ENCODE measurements around the gene GNAL. TPM values are rescaled to one million over a fixed set of nuclear protein-coding genes. Genes with fewer than 3 reads are reported as not detected.

GNAL gene
- total and polyA plus RNA-seq, 2 of the 4 experiments (the other 2 are of a cell fraction), result 0.15 to 0.36 TPM

- WGBS, 2 experiments (ENCODE audit: extremely low coverage in 2 of 2, insufficient read length in 1 of 2), result 93% methylated on average over 6 of the region's 7 CpGs; no CpG with 5 or more reads in 1 of the 2 experiments
- H2AK5ac ChIP-seq (ENCODE audit: low read depth, low read length), result no peak overlapping the region
- POLR2A ChIA-PET (ENCODE audit: unreplicated experiment), result no interaction called here
Measured at GRCh38 chr18:11821208-11821607, 132.1 kb downstream of the GNAL start.

More at GRCh38 chr18:11821208-11821607, 132.1 kb downstream of the GNAL start:
- H3K27me3 ChIP-seq (ENCODE audit: control insufficient read depth, insufficient read depth, low read length), result peaks cover 8% of the 10 kb centered on the region
- intact Hi-C loops (cut with micrococcal nuclease) (no loop called here), in situ Hi-C loops (cut with MboI; ENCODE audit: low sequenced_read_pairs) (no loop called here), dilution Hi-C loops (cut with HindIII; ENCODE audit: low sequenced_read_pairs, unreplicated experiment) (no loop called here)
- H3K18ac ChIP-seq (ENCODE audit: low read depth, low read length), result no peak overlapping the region
- H3K4me3 ChIP-seq (ENCODE audit: insufficient read depth, low read depth, low read length), result no peak overlapping the region
- CTCF ChIA-PET, result no interaction called here
- DNase-seq, result no peak
- ATAC-seq (ENCODE audit: low read depth), result no peak
- no peak overlapping the region for H2AK9ac ChIP-seq (replicated peaks; ENCODE audit: low read depth, low read length, poor library complexity)
- H4K8ac ChIP-seq (ENCODE audit: low read depth in 2 of 2, low read length in 2 of 2), result no peak overlapping the region
- H3K9ac ChIP-seq (ENCODE audit: low read depth, low read length), result no peak overlapping the region
- no peak overlapping the region for H4K5ac ChIP-seq (ENCODE audit: low read depth, low read length)
- no peak overlapping the region for H3K56ac ChIP-seq (ENCODE audit: extremely low read depth, insufficient read depth, low read length)
- H3K9me3 ChIP-seq (ENCODE audit: control insufficient read depth, insufficient read depth, low read length), result no peaks in the 10 kb centered on the region
- no peak for TF ChIP-seq POLR2A (IDR thresholded peaks at IDR 0.05; ENCODE audit: low read depth, low read length)
- TF ChIP-seq MXI1 (IDR thresholded peaks at IDR 0.05; ENCODE audit: borderline replicate concordance, low read depth, low read length), result no peak
- TF ChIP-seq SMC3 (IDR thresholded peaks at IDR 0.05; ENCODE audit: low read depth, low read length), result no peak
- TF ChIP-seq RAD21 (IDR thresholded peaks at IDR 0.05; ENCODE audit: low read length), result no peak
- no peak for TF ChIP-seq BHLHE40 (IDR thresholded peaks at IDR 0.05; ENCODE audit: low read depth, low read length)
- TF ChIP-seq MAFK (IDR thresholded peaks at IDR 0.05; ENCODE audit: low read depth, low read length), result no peak
- TF ChIP-seq CHD1 (IDR thresholded peaks at IDR 0.05; ENCODE audit: low read depth, low read length), result no peak
- TF ChIP-seq USF2 (IDR thresholded peaks at IDR 0.05; ENCODE audit: low read depth, low read length), result no peak
- TF ChIP-seq NFE2L2 (IDR thresholded peaks at IDR 0.05; ENCODE audit: low read depth, low read length), result no peak
- TF ChIP-seq FOS (IDR thresholded peaks at IDR 0.05; ENCODE audit: low read depth, low read length), result no peak
- TF ChIP-seq MAZ (IDR thresholded peaks at IDR 0.05; ENCODE audit: borderline replicate concordance, low read depth, low read length), result no peak
- TF ChIP-seq CEBPB (IDR thresholded peaks at IDR 0.05; ENCODE audit: low read depth, low read length), result no peak
- TF ChIP-seq RCOR1 (IDR thresholded peaks at IDR 0.05; ENCODE audit: insufficient replicate concordance, low read length), result no peak
- TF ChIP-seq CTCF (conservative IDR thresholded peaks at IDR 0.05; ENCODE audit: low read depth, low read length), result no peak
- no peak for TF ChIP-seq RFX5 (IDR thresholded peaks at IDR 0.05; ENCODE audit: low read depth, low read length)
- no peak for TF ChIP-seq ELK1 (IDR thresholded peaks at IDR 0.05; ENCODE audit: borderline replicate concordance, low read depth, low read length)
- H4K20me1 ChIP-seq (ENCODE audit: insufficient read depth, low read length), result no peaks in the 10 kb centered on the region
- H3K23ac ChIP-seq (ENCODE audit: low read depth, low read length), result no peak overlapping the region
- H3K27ac ChIP-seq (ENCODE audit: insufficient read depth, low read length), result no peak overlapping the region
- no peaks in the 10 kb centered on the region for H3K4me1 ChIP-seq (ENCODE audit: control insufficient read depth, insufficient read depth, low read length)
- H3K4ac ChIP-seq (ENCODE audit: low read depth, low read length), result no peak overlapping the region
- H3K79me1 ChIP-seq (ENCODE audit: low read depth in 1 of 2, low read length in 2 of 2), result no peaks in the 10 kb centered on the region
- no peak overlapping the region for H2BK20ac ChIP-seq (ENCODE audit: low read depth, low read length)
- H3K4me2 ChIP-seq (ENCODE audit: low read depth, low read length), result no peak overlapping the region
- H4K91ac ChIP-seq (ENCODE audit: insufficient read depth, low read depth, low read length), result no peak overlapping the region
- H2BK15ac ChIP-seq (ENCODE audit: low read depth, low read length), result no peak overlapping the region
- H3K9me1 ChIP-seq (ENCODE audit: insufficient read depth, low read length), result no peaks in the 10 kb centered on the region
- no peak overlapping the region for H2BK5ac ChIP-seq (ENCODE audit: low read depth, low read length, poor library complexity, severe bottlenecking)
- no peaks in the 10 kb centered on the region for H3K36me3 ChIP-seq (ENCODE audit: control insufficient read depth, insufficient read depth, low read length)
- no TSS peak for BruUV-seq (replicated peaks)
- H3K14ac ChIP-seq (replicated peaks; ENCODE audit: low read depth, low read length), result no peak overlapping the region
- no peak overlapping the region for H2BK120ac ChIP-seq (ENCODE audit: low read depth, low read length)
- H2AFZ ChIP-seq (replicated peaks; ENCODE audit: low read length, poor library complexity), result no peak overlapping the region
